Transverse colon (tissue), 4 donors: Measurements from ENCODE around the gene NCOA5. TPM values are rescaled to one million over a fixed set of nuclear protein-coding genes. Genes with fewer than 3 reads are reported as not detected.
"Not testable (repeated sequence)": the region's sequence is repeated elsewhere in the genome, so short reads cannot be mapped to it uniquely, and the experiment has no call there.

Experiments
- DNase-seq: peaks from one replicate; pipeline ENCODE4 v3.0.0-alpha.2; 2019
- H3K27ac ChIP-seq, 4 donors: fragments of 200-600 bp; sonication (generic); 2 replicates each; pipeline ENCODE4 v1.5.1; 2016 to 2018; ENCODE audit warnings: inconsistent platforms in 4 of 4
- H3K27me3 ChIP-seq: fragments of 200-600 bp; sonication (generic); 2 replicates; pipeline ENCODE4 v1.5.1; 2017; ENCODE audit warnings: inconsistent platforms
- H3K36me3 ChIP-seq, 4 donors: fragments of 200-600 bp; sonication (generic); 2 replicates each; pipeline ENCODE4 v1.5.1; 2017 to 2019; ENCODE audit warnings: inconsistent platforms in 4 of 4
- H3K4me1 ChIP-seq, 4 donors: fragments of 200-600 bp; sonication (generic); 2 replicates each; pipeline ENCODE4 v1.5.1; 2017 to 2020; ENCODE audit warnings: inconsistent platforms in 4 of 4
- H3K4me3 ChIP-seq, 4 donors: fragments of 200-600 bp; sonication (generic); 1 replicate in 1 of 4; 2 replicates in 3 of 4; pipeline versions ENCODE4 v1.5.1 to v1.6.1; 2017 to 2019; ENCODE audit warnings: inconsistent platforms in 4 of 4
- H3K9me3 ChIP-seq, 2 donors: fragments of 200-600 bp; sonication (generic); 2 replicates each; pipeline ENCODE4 v1.5.1; 2017 to 2019; ENCODE audit warnings: inconsistent platforms in 2 of 2
- CTCF ChIP-seq, 5 experiments: fragments of 200-600 bp in 3 of 5; fragments of 450-650 bp in 2 of 5; sonication (generic) in 3 of 5; IDR thresholded peaks; 1 replicate in 2 of 5; 2 replicates in 3 of 5; pipeline ENCODE4 v1.5.1; 2016 to 2017; ENCODE audit warnings: antibody characterized with exemption in 5 of 5, inconsistent platforms in 3 of 5, mild to moderate bottlenecking in 2 of 5, moderate library complexity in 1 of 5
- EP300 ChIP-seq: sonication (generic); formaldehyde crosslinking; IDR thresholded peaks from one replicate; pipeline ENCODE4 v1.6.1; 2017; ENCODE audit warnings: antibody characterized with exemption, low read depth
- POLR2A ChIP-seq: fragments of 450-650 bp; IDR thresholded peaks from one replicate; pipeline ENCODE4 v1.6.1; 2016; ENCODE audit warnings: antibody characterized with exemption, mild to moderate bottlenecking, moderate library complexity
- POLR2AphosphoS5 ChIP-seq, 3 donors: sonication (generic); formaldehyde crosslinking; IDR thresholded peaks; one replicate each; pipeline ENCODE4 v1.6.1; 2016; ENCODE audit warnings: antibody characterized with exemption in 3 of 3
- WGBS, 2 donors: methylation state at CpG; one replicate each; pipeline ENCODE4 v1.1.5; 2018; ENCODE audit warnings: low coverage in 1 of 2; 5-methylcytosine and 5-hydroxymethylcytosine counted together
- in situ Hi-C, 4 donors: fragments of 200-750 bp; cut with MboI; loops; one replicate each; pipeline versions ENCODE4 v1.15.0 to v1.15.1; 2017; ENCODE audit warnings: low sequenced_read_pairs in 3 of 4, low pct_ligation_motif_present in 1 of 4, low pct_unique_long_range_greater_than_20kb in 1 of 4
- intact Hi-C: fragments of 100-400 bp; cut with DNase I; formaldehyde crosslinking; loops from one replicate; pipeline ENCODE4 v1.15.1; 2023; ENCODE audit warnings: low total_unique reads
- total RNA-seq, 4 donors: library from RNA; depleted of rRNA; stranded (reverse); fragments of >200 nt; gene quantifications; one replicate each; pipeline ENCODE4 v1.1.0, GENCODE V29; 2016

The NCOA5 gene
- total RNA-seq, 4 donors from 2014 or later: 18.3 to 97.3 (median 27.3) TPM

- TF ChIP-seq POLR2A: no peak
- TF ChIP-seq POLR2AphosphoS5 (IDR thresholded peaks at IDR 0.05): no peak
- no peak for TF ChIP-seq EP300
- TF ChIP-seq CTCF (IDR thresholded peaks at IDR 0.05): no peak
- no peak overlapping the region for H3K27ac ChIP-seq
- intact Hi-C loops (no loop called here), in situ Hi-C loops (no loop called here)
- no peak for DNase-seq
- H3K4me3 ChIP-seq: no peak overlapping the region
- peaks cover 90% of the 10 kb centered on the region for H3K27me3 ChIP-seq
- H3K36me3 ChIP-seq: no peaks in the 10 kb centered on the region
- no peaks in the 10 kb centered on the region for H3K9me3 ChIP-seq
- WGBS, 2 donors: 78 to 86% methylated on average over 2 to 3 of the region's 3 CpGs
- no peaks in the 10 kb centered on the region for H3K4me1 ChIP-seq
These were observed 12.2 kb upstream of the NCOA5 start for GRCh38 chr20:46101957-46102356.

- H3K9me3 ChIP-seq: no peaks in the 10 kb centered on the region
- no peak overlapping the region for H3K27ac ChIP-seq
- no peaks in the 10 kb centered on the region for H3K4me1 ChIP-seq
- 54 to 56% methylated on average over 1 to 5 of the region's 5 CpGs for WGBS, 2 donors
- H3K4me3 ChIP-seq: no peak overlapping the region
- H3K27me3 ChIP-seq: peaks cover 84% of the 10 kb centered on the region
- in situ Hi-C loops (no loop called here), intact Hi-C loops (no loop called here)
- no peak for TF ChIP-seq CTCF (IDR thresholded peaks at IDR 0.05)
- TF ChIP-seq EP300: no peak
- TF ChIP-seq POLR2AphosphoS5 (IDR thresholded peaks at IDR 0.05): no peak
- no peak for TF ChIP-seq POLR2A
- no peaks in the 10 kb centered on the region for H3K36me3 ChIP-seq
- DNase-seq: no peak
These were observed 11.2 kb upstream of the NCOA5 start for GRCh38 chr20:46100988-46101387.

GRCh38 chr20:46100444-46100843, 10.7 kb upstream of the NCOA5 start:
- H3K36me3 ChIP-seq, H3K27ac ChIP-seq, intact Hi-C loops, H3K9me3 ChIP-seq, H3K4me3 ChIP-seq, DNase-seq, in situ Hi-C loops, H3K4me1 ChIP-seq: not testable (repeated sequence)
- WGBS, 2 donors: 74% methylated on average over 3 to 7 of the region's 7 CpGs
- H3K27me3 ChIP-seq: peaks cover 78% of the 10 kb centered on the region

- in situ Hi-C loops: no loop called here
- no peaks in the 10 kb centered on the region for H3K9me3 ChIP-seq
- DNase-seq: peak; percentile 42
- 35 to 74% methylated on average over 11 to 46 of the region's 48 CpGs for WGBS, 2 donors
- TF ChIP-seq EP300 (no peak), CTCF (IDR thresholded peaks at IDR 0.05) (no peak), POLR2AphosphoS5 (IDR thresholded peaks at IDR 0.05) (no peak), POLR2A (no peak)
- no peaks in the 10 kb centered on the region for H3K36me3 ChIP-seq
- intact Hi-C loops: no loop called here
- no peak overlapping the region for H3K4me3 ChIP-seq
- no peaks in the 10 kb centered on the region for H3K4me1 ChIP-seq
- peaks cover 71% of the 10 kb centered on the region for H3K27me3 ChIP-seq
- H3K27ac ChIP-seq: no peak overlapping the region
These were observed 9.9 kb upstream of the NCOA5 start for GRCh38 chr20:46099491-46100287.

- H3K27me3 ChIP-seq: peaks cover 12% of the 10 kb centered on the region
- H3K9me3 ChIP-seq: no peaks in the 10 kb centered on the region
- no peak overlapping the region for H3K27ac ChIP-seq
- H3K4me1 ChIP-seq: peaks cover 2 to 9% (median 6%) of the 10 kb centered on the region in 4 donors
- TF ChIP-seq EP300: no peak
- no peak for TF ChIP-seq POLR2AphosphoS5 (IDR thresholded peaks at IDR 0.05)
- TF ChIP-seq POLR2A: no peak
- no peak for TF ChIP-seq CTCF (IDR thresholded peaks at IDR 0.05)
- no peaks in the 10 kb centered on the region for H3K36me3 ChIP-seq
- no peak for DNase-seq
- intact Hi-C loops (no loop called here), in situ Hi-C loops (no loop called here)
- WGBS, 2 donors: 73 to 80% methylated on average over 2 of the region's 2 CpGs
- H3K4me3 ChIP-seq: no peak overlapping the region
These were observed 3.8 kb upstream of the NCOA5 start for GRCh38 chr20:46093531-46093930.

- H3K9me3 ChIP-seq, in situ Hi-C loops, H3K27me3 ChIP-seq, H3K36me3 ChIP-seq, intact Hi-C loops, H3K27ac ChIP-seq, DNase-seq, H3K4me3 ChIP-seq: not testable (repeated sequence)
- H3K4me1 ChIP-seq: peaks cover 16 to 25% (median 22%) of the 10 kb centered on the region in 4 donors
- WGBS, 2 donors: 95% methylated on average over 39 of the region's 52 CpGs; no CpG with 5 or more reads in 1 of the 2 donors
These were observed 2.1 kb upstream of the NCOA5 start for GRCh38 chr20:46091622-46092535.
